ENCODE results near the gene EGFR.

The EGFR gene

GRCh38 chr7:55252386-55252785 lies 233.6 kb downstream of the EGFR start:
- Histone ChIP-seq H4K20me1 (ENCODE audit: insufficient read depth, low read length) (no peaks in the 10 kb centered on the region), H3K9me2 (replicated peaks; ENCODE audit: insufficient read depth, low read length) (no peaks in the 10 kb centered on the region), H3K4me2 (ENCODE audit: low read depth, low read length) (no peak overlapping the region), H3K9me3 (replicated peaks; ENCODE audit: insufficient read depth, low read length) (no peaks in the 10 kb centered on the region), H3K9ac (ENCODE audit: low read length) (no peak overlapping the region), H2AFZ (ENCODE audit: low read length) (no peak overlapping the region), H3K79me2 (ENCODE audit: low read length) (no peaks in the 10 kb centered on the region), H3F3A (ENCODE audit: insufficient read depth, low read length) (no peaks in the 10 kb centered on the region), H3K4me1 (ENCODE audit: low read length) (0 out of 2 replicates have a peak, but pooled peaks cover 2% of the 10 kb centered on the region), H3K4me3 (ENCODE audit: low read length) (no peak overlapping the region), H3K27me3 (replicated peaks; ENCODE audit: insufficient read depth, low read length) (peaks cover 18% of the 10 kb centered on the region), H3K27ac (ENCODE audit: low read length) (no peak overlapping the region), H3K36me3 (replicated peaks; ENCODE audit: insufficient read depth, low read length) (no peaks in the 10 kb centered on the region)
- DNase-seq = no peak
- no peak for TF ChIP-seq EZH2phosphoT487 (IDR thresholded peaks at IDR 0.05; ENCODE audit: low read length)
- TF ChIP-seq CTCF (IDR thresholded peaks at IDR 0.05; ENCODE audit: low read length) = no peak
- no peak for TF ChIP-seq EZH2 (optimal IDR thresholded peaks at IDR 0.05; ENCODE audit: low read depth, low read length)

GRCh38 chr7:55253188-55253587 lies 234.4 kb downstream of the EGFR start:
- Histone ChIP-seq H3K9ac (ENCODE audit: low read length) (no peak overlapping the region), H3K9me2 (replicated peaks; ENCODE audit: insufficient read depth, low read length) (no peaks in the 10 kb centered on the region)

GRCh38 chr7:55254242-55254595 lies 235.4 kb downstream of the EGFR start:
- peak overlapping the region; percentile 100 for H2AFZ ChIP-seq (ENCODE audit: low read length)
- no peak for TF ChIP-seq EZH2 (optimal IDR thresholded peaks at IDR 0.05; ENCODE audit: low read depth, low read length)
- no peak for TF ChIP-seq CTCF (IDR thresholded peaks at IDR 0.05; ENCODE audit: low read length)
- TF ChIP-seq EZH2phosphoT487 (IDR thresholded peaks at IDR 0.05; ENCODE audit: low read length) = no peak
- H3F3A ChIP-seq (ENCODE audit: insufficient read depth, low read length) = no peaks in the 10 kb centered on the region
- H3K36me3 ChIP-seq (replicated peaks; ENCODE audit: insufficient read depth, low read length) = no peaks in the 10 kb centered on the region
- no peaks in the 10 kb centered on the region for H3K79me2 ChIP-seq (ENCODE audit: low read length)
- peaks cover 18% of the 10 kb centered on the region for H3K27me3 ChIP-seq (replicated peaks; ENCODE audit: insufficient read depth, low read length)
- DNase-seq = no peak
- H3K9me2 ChIP-seq (replicated peaks; ENCODE audit: insufficient read depth, low read length) = no peaks in the 10 kb centered on the region
- H4K20me1 ChIP-seq (ENCODE audit: insufficient read depth, low read length) = no peaks in the 10 kb centered on the region
- no peaks in the 10 kb centered on the region for H3K9me3 ChIP-seq (replicated peaks; ENCODE audit: insufficient read depth, low read length)
- H3K4me1 ChIP-seq (ENCODE audit: low read length) = 0 out of 2 replicates have a peak, but pooled peaks cover 2% of the 10 kb centered on the region
- H3K4me3 ChIP-seq (ENCODE audit: low read length) = peak overlapping the region; percentile 84
- H3K4me2 ChIP-seq (ENCODE audit: low read depth, low read length) = peak overlapping the region; percentile 100
- H3K27ac ChIP-seq (ENCODE audit: low read length) = no peak overlapping the region
- H3K9ac ChIP-seq (ENCODE audit: low read length) = peak overlapping the region; percentile 65; the same call in 1 of the 2 replicates

More at GRCh38 chr7:55253188-55253587, 234.4 kb downstream of the EGFR start:
- DNase-seq = no peak
- H3K4me3 ChIP-seq (ENCODE audit: low read length) = no peak overlapping the region
- no peak overlapping the region for H3K27ac ChIP-seq (ENCODE audit: low read length)
- H3K9me3 ChIP-seq (replicated peaks; ENCODE audit: insufficient read depth, low read length) = no peaks in the 10 kb centered on the region
- TF ChIP-seq EZH2 (optimal IDR thresholded peaks at IDR 0.05; ENCODE audit: low read depth, low read length) = no peak
- no peak for TF ChIP-seq CTCF (IDR thresholded peaks at IDR 0.05; ENCODE audit: low read length)
- TF ChIP-seq EZH2phosphoT487 (IDR thresholded peaks at IDR 0.05; ENCODE audit: low read length) = no peak
- 0 out of 2 replicates have a peak, but pooled peaks cover 2% of the 10 kb centered on the region for H3K4me1 ChIP-seq (ENCODE audit: low read length)
- H3K4me2 ChIP-seq (ENCODE audit: low read depth, low read length) = no peak overlapping the region
- no peak overlapping the region for H2AFZ ChIP-seq (ENCODE audit: low read length)
- H3F3A ChIP-seq (ENCODE audit: insufficient read depth, low read length) = no peaks in the 10 kb centered on the region
- no peaks in the 10 kb centered on the region for H3K36me3 ChIP-seq (replicated peaks; ENCODE audit: insufficient read depth, low read length)
- no peaks in the 10 kb centered on the region for H4K20me1 ChIP-seq (ENCODE audit: insufficient read depth, low read length)
- peaks cover 18% of the 10 kb centered on the region for H3K27me3 ChIP-seq (replicated peaks; ENCODE audit: insufficient read depth, low read length)
- no peaks in the 10 kb centered on the region for H3K79me2 ChIP-seq (ENCODE audit: low read length)
